ENCODE results near the gene GRM7.
"Not testable (repeated sequence)": the region's sequence is repeated elsewhere in the genome, so short reads cannot be mapped to it uniquely, and the experiment has no call there.

GRM7 gene

GRCh38 chr3:6860954-6861624 lies at the start of gene GRM7:
Gene GRM7, plus strand, starts transcription at chr3:6861115.
- DNase-seq: no peak

GRCh38 chr3:6821411-6821810 lies 39.5 kb upstream of the GRM7 start:
- no peak for DNase-seq

GRCh38 chr3:6825524-6825923 lies 35.4 kb upstream of the GRM7 start:
- DNase-seq: no peak

- DNase-seq: no peak
Observed at GRCh38 chr3:6827453-6827852, 33.5 kb upstream of the GRM7 start.

GRCh38 chr3:6844723-6845122 lies 16.2 kb upstream of the GRM7 start:
- DNase-seq: no peak

GRCh38 chr3:6854184-6854583 lies 6.7 kb upstream of the GRM7 start:
- no peak for DNase-seq

- no peak for DNase-seq
Observed at GRCh38 chr3:6857510-6857909, 3.4 kb upstream of the GRM7 start.

GRCh38 chr3:6860149-6860953 lies 564 bp upstream of the GRM7 start:
- DNase-seq: no peak

GRCh38 chr3:6861625-6862000 lies 698 bp downstream of the GRM7 start:
- DNase-seq: no peak

- DNase-seq: no peak
Observed at GRCh38 chr3:6862041-6862879, 1.3 kb downstream of the GRM7 start.

GRCh38 chr3:6862880-6863195 lies 1.9 kb downstream of the GRM7 start:
- DNase-seq: no peak

- DNase-seq: no peak
Observed at GRCh38 chr3:6867269-6867668, 6.4 kb downstream of the GRM7 start.

GRCh38 chr3:6878731-6879130 lies 17.8 kb downstream of the GRM7 start:
- DNase-seq: no peak

- no peak for DNase-seq
Observed at GRCh38 chr3:6912240-6912639, 51.3 kb downstream of the GRM7 start.

- DNase-seq: no peak
Observed at GRCh38 chr3:6915898-6916297, 55.0 kb downstream of the GRM7 start.

- peak; percentile 34 for DNase-seq
Observed at GRCh38 chr3:6921066-6921465, 60.2 kb downstream of the GRM7 start.

GRCh38 chr3:6921876-6922275 lies 61.0 kb downstream of the GRM7 start:
- DNase-seq: no peak

GRCh38 chr3:6928064-6928463 lies 67.1 kb downstream of the GRM7 start:
- DNase-seq: no peak

GRCh38 chr3:6929918-6930317 lies 69.0 kb downstream of the GRM7 start:
- DNase-seq: no peak

GRCh38 chr3:6935418-6935817 lies 74.5 kb downstream of the GRM7 start:
- DNase-seq: not testable (repeated sequence)

- DNase-seq: no peak
Observed at GRCh38 chr3:6935970-6936369, 75.1 kb downstream of the GRM7 start.

- no peak for DNase-seq
Observed at GRCh38 chr3:6962801-6963200, 101.9 kb downstream of the GRM7 start.

GRCh38 chr3:6965881-6966280 lies 105.0 kb downstream of the GRM7 start:
- no peak for DNase-seq

- no peak for DNase-seq
Observed at GRCh38 chr3:6971933-6972332, 111.0 kb downstream of the GRM7 start.

Measured in NCI-H510A (cell line).